Breast epithelium (tissue), 3 donors: ENCODE measurements around the gene ZNF655.
"Not testable (repeated sequence)": the region's sequence is repeated elsewhere in the genome, so short reads cannot be mapped to it uniquely, and the experiment has no call there.

ENCODE experiments used
- POLR2A ChIP-seq: fragments of 450-650 bp; IDR thresholded peaks from one replicate; pipeline ENCODE4 v1.6.1; 2016; ENCODE audit warnings: antibody characterized with exemption, mild to moderate bottlenecking, moderate library complexity
- TF ChIP-seq, protein P1 (sequence below), 3 donors: fragments of 450-650 bp; IDR thresholded peaks; one replicate each; pipeline ENCODE4 v1.5.1; 2016 to 2017; ENCODE audit warnings: antibody characterized with exemption in 3 of 3, mild to moderate bottlenecking in 3 of 3, moderate library complexity in 3 of 3

GRCh38 chr7:99580778-99581332 is 22.4 kb downstream of the ZNF655 start:
- TF ChIP-seq, protein P1, sequence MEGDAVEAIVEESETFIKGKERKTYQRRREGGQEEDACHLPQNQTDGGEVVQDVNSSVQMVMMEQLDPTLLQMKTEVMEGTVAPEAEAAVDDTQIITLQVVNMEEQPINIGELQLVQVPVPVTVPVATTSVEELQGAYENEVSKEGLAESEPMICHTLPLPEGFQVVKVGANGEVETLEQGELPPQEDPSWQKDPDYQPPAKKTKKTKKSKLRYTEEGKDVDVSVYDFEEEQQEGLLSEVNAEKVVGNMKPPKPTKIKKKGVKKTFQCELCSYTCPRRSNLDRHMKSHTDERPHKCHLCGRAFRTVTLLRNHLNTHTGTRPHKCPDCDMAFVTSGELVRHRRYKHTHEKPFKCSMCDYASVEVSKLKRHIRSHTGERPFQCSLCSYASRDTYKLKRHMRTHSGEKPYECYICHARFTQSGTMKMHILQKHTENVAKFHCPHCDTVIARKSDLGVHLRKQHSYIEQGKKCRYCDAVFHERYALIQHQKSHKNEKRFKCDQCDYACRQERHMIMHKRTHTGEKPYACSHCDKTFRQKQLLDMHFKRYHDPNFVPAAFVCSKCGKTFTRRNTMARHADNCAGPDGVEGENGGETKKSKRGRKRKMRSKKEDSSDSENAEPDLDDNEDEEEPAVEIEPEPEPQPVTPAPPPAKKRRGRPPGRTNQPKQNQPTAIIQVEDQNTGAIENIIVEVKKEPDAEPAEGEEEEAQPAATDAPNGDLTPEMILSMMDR (IDR thresholded peaks at IDR 0.05) = not testable (repeated sequence)
- not testable (repeated sequence) for TF ChIP-seq POLR2A
